Measurements from ENCODE around the gene DUT. TPM values are rescaled to one million over a fixed set of nuclear protein-coding genes. Genes with fewer than 3 reads are reported as not detected.

The DUT gene
- total RNA-seq, 1 experiment from 2014 or later, result 139 TPM

DNA sequence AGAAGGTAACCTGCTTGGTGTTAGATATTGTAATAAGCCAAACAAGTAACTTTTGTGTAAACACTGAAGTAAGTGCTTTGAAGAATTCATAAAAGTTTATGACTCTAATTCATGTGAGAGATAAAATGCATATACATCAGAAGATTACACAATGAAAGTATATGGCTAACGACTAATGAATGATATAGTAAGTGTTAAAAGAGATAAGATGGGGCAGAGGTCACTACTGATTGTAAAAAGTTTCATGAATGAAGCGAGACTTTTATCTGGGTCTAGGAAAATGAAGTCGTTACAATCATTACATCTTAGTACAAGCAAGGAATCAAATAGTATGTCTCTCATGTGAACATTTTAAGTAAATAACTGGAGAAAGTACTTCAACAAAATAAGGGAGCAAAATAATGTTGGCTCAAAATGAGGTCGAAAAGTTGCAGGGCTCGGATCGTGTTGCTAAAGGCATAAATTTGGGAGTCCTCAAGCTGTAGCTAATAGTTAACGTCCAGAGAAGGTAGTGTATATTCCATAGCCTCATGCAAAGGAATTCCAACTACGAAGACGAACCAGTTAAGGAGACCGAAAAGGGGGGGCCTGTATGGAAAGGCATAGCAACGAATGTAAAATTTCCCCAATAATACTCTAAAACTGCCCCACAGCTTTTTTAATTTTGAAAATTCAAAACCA is 984 bp upstream of the DUT start:
- DNase-seq (ENCODE audit: low read depth), result peak; percentile 11

DNA sequence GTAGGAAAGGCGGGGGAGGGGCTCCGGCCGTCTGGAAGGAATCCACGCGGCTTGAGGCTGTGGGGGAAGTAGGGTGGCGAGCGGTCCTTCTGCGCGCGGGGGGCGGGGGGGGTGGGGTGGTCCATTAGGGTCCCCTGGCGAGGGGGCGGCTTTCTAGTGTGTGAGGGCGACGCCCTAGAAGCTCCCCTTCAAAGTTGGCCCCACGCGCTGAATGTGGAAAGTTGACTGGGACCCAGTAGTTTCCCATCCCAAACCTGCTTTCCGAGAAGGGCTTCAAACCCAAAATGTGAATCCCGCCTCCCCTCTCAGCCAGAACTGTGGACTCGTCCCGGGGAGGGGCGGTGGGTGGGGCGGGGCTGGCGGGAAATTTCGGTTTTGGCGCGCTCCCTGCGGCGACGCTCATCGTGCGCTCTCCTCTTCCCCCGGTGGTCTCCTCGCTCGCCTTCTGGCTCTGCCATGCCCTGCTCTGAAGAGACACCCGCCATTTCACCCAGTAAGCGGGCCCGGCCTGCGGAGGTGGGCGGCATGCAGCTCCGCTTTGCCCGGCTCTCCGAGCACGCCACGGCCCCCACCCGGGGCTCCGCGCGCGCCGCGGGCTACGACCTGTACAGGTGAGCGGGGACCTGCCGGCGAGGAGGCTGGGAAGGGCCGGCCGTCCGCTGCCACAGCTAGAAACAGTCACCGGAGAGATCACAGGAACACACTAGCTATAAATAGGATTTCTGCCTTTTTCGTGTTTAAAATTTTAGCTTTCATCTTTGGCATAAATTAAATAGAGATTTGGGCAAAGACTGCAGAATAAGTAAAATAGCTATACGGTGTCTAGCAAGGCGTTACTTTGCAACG is 790 bp downstream of the DUT start:
- DNase-seq (ENCODE audit: low read depth), result peak; percentile 77

- no peak for DNase-seq (ENCODE audit: low read depth)
Observed at GRCh38 chr15:48332642-48333034, 1.4 kb downstream of the DUT start.

DNA sequence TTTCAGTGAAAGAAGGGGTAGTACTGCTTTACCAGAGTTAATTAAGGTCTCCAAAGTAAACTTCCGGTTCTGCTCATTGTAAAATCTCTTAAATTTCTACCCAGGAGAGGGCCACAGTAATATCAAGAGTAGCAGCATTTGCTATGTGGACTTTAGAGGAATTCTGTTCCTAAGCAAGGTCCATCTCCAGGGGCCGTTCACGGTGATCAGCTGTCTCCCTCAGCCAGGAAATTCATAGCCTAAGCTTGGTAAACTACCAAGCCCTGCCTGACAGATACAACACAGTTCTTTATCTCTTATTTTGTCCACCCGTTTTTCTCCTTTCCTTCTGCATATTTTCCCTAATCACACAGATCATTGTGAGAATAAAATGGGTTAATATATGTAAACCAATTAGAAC is 2.3 kb downstream of the DUT start:
- no peak for DNase-seq (ENCODE audit: low read depth)

DNA sequence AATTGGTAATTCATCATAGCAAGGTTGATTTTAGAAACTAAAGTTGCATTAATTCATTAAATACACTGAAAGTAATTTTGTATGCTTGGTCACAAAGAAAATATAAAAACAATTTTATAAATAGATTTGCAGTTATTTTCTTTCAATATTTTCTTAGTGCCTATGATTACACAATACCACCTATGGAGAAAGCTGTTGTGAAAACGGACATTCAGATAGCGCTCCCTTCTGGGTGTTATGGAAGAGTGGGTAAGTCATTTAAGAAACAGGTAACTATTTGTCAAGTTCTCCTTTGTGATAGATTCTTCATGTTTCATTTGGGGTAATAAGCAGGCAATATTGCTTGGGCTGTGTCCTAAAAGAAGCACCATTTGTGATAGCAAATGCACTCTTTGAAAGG is 3.0 kb downstream of the DUT start:
- DNase-seq (ENCODE audit: low read depth), result no peak

DNA sequence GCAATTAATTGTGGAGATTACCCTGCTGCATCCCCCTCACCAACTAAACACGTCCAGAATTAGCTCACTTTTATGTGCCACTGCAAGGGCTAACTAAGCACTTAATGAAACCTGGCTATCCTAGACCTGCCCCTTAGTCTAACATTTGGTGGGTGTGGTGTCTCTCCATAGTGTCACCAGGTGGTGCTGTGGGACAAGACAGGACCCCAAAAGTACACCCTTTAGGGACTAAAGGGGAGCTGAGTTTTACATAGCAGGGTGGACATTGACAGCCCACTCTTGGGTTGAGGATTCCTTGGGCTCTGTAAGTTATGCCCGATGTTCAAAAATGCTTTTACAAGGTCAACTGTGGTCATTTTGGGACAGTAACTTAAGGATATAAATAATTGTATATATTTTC is 5.7 kb downstream of the DUT start:
- peak; percentile 23 for DNase-seq (ENCODE audit: low read depth)

DNA sequence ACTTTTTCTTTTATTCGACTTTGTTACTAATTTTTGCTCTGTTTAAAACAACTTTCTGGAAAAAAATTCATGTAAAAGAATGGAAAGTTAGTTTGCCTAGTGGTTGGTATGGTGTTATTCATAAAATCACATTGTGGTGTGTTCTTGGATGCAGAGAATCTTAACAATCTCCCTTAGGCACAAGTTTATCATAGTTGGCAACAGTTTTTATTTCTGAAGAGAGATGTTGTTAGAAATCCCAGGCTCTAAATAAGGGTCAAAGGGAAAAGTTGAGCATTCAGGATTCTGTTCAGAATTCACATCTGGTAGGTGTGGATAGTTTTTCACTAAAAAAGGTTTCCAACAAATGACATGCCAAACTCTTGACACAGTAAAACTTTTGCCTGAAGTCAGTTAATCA is 6.4 kb downstream of the DUT start:
- DNase-seq (ENCODE audit: low read depth), result no peak

- DNase-seq (ENCODE audit: low read depth), result no peak
Observed at GRCh38 chr15:48340111-48340510, 8.9 kb downstream of the DUT start.

DNA sequence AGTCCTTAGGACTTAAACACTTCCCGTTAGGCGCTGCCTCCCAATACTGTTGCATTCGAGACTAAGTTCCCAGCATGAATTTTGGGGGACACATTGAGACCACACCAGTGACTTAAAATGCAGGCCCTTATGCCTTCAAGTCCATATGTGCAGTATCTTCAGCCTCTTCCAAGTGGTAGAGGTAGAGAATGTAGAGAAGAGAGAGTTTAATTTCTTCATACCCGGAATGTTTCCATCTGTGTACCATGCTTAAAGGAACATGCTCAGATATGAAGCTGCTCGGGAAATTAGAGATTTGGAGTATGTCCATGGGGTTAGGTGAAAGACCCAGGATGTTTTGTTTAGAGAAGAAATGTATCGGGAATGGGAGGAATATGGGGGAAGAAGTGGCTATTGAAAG is 12.6 kb downstream of the DUT start:
- no peak for DNase-seq (ENCODE audit: low read depth)

DNA sequence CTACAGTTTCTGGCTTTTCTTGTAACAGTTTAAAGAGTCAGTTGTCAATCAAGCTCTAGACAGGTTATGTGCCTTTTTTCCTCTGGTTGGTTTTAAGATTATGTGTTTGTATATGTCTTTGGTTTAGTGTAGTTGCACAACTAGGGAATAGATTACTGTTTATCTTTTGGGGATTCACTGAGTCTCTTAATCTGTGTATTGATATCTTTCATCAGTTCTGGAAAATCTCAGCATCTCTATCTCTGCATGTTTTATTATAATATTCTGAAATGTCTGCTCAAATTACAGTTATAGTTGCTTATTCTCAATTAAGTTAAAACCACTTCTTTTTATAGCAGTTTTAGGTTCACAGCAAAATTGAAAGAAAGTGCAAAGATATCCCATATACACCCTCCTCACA is 14.3 kb downstream of the DUT start:
- no peak for DNase-seq (ENCODE audit: low read depth)

DNA sequence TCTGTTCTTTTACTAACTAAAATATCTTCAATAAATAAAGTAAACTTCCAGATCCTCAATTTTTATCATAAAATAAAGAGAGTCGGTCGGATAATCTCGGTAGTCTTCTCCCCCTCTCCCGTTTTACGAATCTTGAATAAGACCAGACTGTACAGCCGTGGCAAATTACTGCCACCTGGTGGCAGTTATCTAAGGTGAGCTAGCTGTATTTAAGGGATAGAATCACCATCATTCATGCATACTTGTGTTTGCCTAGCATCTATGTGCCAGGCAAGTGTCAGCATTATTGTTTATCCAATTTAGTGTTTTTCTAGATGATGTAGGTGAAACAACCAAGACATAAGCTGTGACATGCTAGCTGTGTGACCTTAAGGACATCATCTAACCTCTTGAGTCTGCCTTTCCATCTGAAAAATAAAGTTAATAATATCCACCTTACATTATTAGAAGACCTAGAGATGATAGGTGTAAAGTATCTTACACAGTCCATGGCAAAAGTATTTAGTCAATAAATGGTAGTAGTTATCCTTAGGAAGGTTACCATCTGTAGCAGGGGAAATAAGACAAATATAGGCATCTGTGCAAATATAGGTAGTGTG is 21.3 kb downstream of the DUT start:
- DNase-seq (ENCODE audit: low read depth), result peak; percentile 77

GRCh38 chr15:48354694-48355303 is 23.6 kb downstream of the DUT start:
- no peak for DNase-seq (ENCODE audit: low read depth)

GRCh38 chr15:48355377-48355776 is 24.1 kb downstream of the DUT start:
- DNase-seq (ENCODE audit: low read depth), result no peak

GRCh38 chr15:48358229-48359152 is 27.3 kb downstream of the DUT start:
- peak; percentile 60 for DNase-seq (ENCODE audit: low read depth)

- DNase-seq (ENCODE audit: low read depth), result peak; percentile 76
Observed at GRCh38 chr15:48360841-48361240, 29.6 kb downstream of the DUT start.

DNA sequence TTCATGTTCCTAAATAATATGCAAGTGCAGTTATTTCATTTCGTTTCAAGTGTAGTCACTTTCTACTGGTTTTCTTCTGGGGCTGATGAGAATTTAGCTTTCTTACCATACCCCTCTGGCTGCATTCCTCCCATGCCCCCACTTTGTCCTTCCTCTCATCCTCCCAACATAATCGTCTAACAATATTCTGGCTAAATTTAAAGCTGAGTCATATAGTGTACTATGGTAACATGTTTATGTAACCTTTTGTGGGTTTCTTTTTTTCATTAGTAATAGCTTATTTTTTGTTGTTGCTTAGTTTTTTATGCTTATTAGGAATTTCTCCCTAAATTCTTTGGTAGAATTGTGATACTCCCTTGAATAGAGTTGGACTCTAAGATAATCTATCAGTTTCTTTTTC is 30.5 kb downstream of the DUT start:
- peak; percentile 33 for DNase-seq (ENCODE audit: low read depth)

- DNase-seq (ENCODE audit: low read depth), result no peak
Observed at GRCh38 chr15:48363474-48363873, 32.2 kb downstream of the DUT start.

GRCh38 chr15:48365575-48365974 is 34.3 kb downstream of the DUT start:
- DNase-seq (ENCODE audit: low read depth), result no peak

GRCh38 chr15:48366584-48367312 is 35.5 kb downstream of the DUT start:
- no peak for DNase-seq (ENCODE audit: low read depth)

DNA sequence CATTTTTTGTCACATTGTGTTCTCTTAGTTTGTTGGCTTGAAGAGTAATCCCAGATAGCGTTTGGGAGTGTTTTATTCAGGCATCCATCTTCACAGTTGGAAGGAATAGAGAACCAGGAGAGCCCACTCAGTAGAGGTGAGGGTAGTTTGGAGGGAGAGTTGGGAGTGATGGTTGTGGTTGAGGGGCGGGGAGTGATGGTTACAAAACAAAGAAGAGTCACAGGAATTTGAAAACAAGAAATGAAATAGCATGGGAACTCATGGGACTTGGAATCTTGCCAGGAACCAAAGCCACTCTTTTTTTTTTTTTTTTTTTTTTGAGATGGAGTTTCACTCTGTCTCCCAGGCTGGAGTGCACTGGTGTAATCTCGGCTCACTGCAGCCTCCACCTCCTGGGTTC is 36.3 kb downstream of the DUT start:
- DNase-seq (ENCODE audit: low read depth), result peak; percentile 36

DNA sequence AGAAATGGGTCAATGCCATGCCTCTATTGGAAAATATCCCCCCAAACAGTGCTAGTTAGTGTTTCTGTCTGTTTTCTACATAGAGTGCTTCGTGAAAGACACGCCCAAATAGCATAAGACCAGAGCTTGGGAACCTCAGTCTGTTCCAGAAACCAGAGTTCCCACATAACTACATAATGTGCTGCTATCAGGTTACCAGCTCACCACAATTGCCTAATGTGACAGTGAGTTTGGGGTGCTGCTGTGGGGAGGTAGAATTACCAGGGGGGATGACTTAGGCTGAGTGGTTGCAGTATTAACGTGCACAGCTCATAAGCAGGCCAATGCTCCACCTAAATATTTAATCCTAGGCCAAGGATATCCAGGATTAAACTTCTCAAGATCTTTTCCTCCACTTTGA is 39.2 kb downstream of the DUT start:
- DNase-seq (ENCODE audit: low read depth), result peak; percentile 84

Measured in RPMI7951 (cell line).